Stimulated activated CD8-positive, alpha-beta memory T cell treated with anti-CD3 and anti-CD28 coated beads, Interleukin-2, amount 100 ng/mL, for 48 hours (primary cell): ENCODE data around the gene DNAH1.

Source experiments
- DNase-seq, 2 donors: peaks; one replicate each; pipeline ENCODE4 v3.0.0-alpha.2; 2020; ENCODE audit warnings: low read depth in 2 of 2

DNAH1 gene

GRCh38 chr3:52402706-52403270, 86.7 kb downstream of the DNAH1 start:
- no peak for DNase-seq

- no peak for DNase-seq
Observed at GRCh38 chr3:52403271-52403841, 87.2 kb downstream of the DNAH1 start.

- no peak for DNase-seq
Observed at GRCh38 chr3:52403955-52404354, 87.8 kb downstream of the DNAH1 start.

DNA sequence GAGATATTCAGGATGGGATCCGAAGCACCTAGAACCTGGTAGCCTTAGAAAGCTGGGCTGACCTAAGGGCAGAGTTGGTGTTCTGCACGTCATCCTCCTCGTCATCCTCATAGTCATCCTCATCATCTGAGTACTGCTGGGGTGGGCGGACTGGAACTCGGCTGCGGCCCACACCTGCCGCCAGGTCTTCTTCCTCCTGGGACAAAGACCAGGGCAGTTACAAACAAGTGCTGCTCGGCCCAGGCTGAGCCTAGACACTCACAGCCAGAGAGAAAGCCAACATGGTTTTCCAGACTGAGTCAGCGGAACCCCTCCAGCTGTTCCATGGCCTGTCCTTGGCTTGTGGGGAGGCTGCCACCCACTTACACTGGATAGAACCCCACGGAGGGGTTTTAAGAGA, 88.3 kb downstream of the DNAH1 start:
- no peak for DNase-seq

GRCh38 chr3:52405066-52405465, 88.9 kb downstream of the DNAH1 start:
- DNase-seq = no peak

- no peak for DNase-seq
Observed at GRCh38 chr3:52405601-52406110, 89.5 kb downstream of the DNAH1 start.

DNA sequence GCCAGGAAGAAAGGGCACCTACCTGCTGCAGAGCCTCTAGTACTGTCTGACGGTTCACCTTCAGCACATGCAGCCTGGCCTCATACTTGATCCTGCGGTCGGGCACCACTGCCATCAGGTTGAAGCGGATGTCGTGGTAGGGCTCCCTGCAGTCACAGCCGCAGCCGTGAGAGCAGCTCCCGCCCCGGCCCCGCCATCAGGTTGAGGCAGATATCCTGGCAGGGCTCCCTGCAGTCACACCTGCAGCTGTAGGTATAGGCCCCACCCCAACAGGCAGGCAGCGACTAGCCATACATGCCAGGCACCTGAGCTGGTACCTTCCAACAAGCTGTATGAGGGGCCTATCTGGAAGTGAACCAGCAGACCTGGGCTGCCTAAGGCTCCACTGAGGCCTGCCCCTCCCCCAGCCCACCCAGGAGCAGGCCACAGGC, 90.1 kb downstream of the DNAH1 start:
- DNase-seq = no peak

- no peak for DNase-seq
Observed at GRCh38 chr3:52406791-52407510, 90.8 kb downstream of the DNAH1 start.

GRCh38 chr3:52407779-52408178, 91.7 kb downstream of the DNAH1 start:
- no peak for DNase-seq

DNA sequence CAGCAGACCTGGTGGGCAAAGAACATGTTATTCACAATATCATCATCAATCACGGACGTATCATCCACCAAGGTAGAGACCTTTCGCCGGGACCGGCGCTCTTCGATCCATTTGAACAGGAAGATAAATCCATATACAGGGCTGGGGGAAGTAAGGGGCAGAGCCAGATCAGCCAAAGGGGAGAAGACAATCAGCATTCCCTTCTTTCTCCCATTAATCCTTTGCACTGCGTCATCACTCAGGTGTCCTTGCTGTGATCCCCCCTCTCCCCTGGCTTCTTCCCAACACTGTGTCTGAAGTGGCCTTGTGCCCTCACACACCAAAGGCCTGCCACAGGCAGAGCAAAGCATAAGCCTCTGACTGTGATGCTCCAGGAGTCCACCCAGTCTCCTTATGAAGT, 92.3 kb downstream of the DNAH1 start:
- DNase-seq = no peak

DNA sequence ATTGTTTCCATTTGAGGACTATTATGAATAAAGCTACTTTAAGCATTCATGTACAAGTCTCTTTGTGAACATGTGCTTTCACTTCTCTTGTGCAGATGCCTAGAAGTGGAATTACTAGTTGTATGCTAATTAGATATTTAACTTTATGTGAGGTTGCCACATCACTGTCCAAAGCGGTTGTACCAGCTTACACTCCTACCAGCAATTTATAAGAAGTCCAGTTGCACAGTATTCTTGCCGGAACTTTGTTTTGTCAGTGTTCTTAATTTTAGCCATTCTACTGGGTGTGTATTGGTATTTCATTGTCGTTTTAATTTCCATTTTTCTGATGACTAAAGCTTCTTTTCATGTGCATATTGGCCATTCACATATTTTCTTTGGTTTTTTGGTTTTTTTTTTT, 99.7 kb downstream of the DNAH1 start:
- no peak for DNase-seq

GRCh38 chr3:52420388-52420787, 104.3 kb downstream of the DNAH1 start:
- DNase-seq = no peak

GRCh38 chr3:52422669-52423068, 106.5 kb downstream of the DNAH1 start:
- DNase-seq = no peak

GRCh38 chr3:52423173-52423572, 107.1 kb downstream of the DNAH1 start:
- no peak for DNase-seq

DNA sequence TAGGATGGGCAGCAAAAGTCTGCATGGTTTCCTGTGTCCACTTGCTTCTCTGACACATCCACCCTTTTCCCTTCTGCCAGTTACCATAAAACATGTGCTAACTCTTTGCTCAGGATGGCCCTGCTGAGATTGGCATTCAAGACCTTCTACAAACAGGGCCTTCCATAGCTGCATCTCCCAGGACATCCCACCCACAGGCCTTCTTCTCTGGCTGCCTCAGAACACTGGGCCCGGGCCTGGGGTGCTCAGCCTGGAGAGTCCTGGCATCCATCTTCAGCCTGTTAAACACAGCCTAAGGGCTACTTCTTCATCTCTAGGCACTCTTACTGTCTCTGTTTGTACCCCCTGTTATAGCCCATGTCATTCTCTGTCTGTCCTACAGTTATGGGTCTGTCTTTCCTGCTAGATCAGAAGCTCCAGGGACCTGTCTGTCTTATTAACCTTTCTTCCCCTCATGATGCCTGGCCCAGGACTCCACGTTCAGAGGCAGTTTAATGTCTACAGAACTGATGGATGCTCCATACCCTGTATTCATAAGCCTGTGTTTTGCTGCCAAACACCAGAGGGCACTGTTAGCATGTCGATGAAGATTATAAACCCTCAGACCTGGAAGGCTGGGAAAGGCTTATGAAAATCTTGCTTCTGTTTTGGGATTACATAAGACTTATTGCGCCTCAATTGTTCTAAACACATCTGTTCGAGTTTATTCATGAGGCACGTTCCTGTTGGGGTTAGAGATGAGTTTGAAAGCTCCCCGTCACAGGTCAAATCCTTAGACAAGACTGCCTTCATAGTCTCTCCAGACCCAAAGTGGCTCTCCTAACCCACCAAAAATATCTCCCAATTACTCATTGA, 112.3 kb downstream of the DNAH1 start:
- no peak for DNase-seq

DNA sequence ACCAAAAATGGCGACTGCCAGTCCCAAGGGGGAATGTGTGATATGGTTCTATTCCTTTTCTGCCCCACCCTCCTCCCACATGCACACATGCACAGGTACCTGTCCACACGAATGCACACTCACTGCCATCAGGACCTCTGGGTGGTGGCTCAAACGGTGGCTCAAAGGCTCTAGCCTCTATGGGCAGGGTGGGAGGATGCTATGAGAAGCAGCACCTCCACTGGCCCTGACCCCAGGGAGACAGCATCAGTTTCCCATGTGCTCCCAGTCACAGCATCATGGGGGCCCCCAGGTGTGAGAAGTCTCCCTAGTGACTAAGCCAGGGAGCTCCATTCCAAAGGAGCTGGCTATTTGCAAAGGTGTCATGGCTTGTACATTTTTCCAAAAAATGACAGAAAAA, 112.9 kb downstream of the DNAH1 start:
- no peak for DNase-seq

DNA sequence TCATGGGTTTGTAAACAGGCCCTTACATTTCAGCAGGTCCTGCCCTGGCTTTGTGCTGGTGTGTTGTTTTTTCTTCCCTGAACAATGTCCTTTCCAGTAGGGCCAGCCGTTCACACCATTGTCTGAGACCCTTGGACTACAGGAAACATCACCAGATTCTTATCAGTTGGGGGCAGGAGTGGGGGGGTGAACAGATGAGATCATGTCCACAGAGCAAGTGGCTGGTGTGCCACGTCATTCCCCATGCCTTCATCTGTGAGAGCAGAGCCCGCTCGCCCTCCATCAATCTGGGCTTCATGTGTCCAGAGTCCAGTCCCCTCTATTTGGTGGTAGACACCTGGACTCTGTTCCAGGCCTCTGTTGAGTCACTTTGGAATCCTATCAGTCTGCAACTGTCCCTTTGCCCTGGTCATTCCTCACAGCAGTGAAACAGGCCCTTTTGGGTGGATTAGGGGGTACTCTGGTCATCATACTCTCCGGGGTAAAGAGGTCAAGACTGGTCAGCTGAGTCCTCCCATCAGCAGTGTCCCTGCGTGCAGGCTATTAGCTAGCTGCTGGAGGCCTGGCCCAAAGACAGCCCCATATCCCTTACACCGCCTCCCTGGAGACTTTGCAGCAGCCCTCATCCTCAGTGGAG, 113.8 kb downstream of the DNAH1 start:
- DNase-seq = no peak

GRCh38 chr3:52430416-52430810, 114.3 kb downstream of the DNAH1 start:
- DNase-seq = no peak

GRCh38 chr3:52431459-52432223, 115.5 kb downstream of the DNAH1 start:
- no peak for DNase-seq

DNA sequence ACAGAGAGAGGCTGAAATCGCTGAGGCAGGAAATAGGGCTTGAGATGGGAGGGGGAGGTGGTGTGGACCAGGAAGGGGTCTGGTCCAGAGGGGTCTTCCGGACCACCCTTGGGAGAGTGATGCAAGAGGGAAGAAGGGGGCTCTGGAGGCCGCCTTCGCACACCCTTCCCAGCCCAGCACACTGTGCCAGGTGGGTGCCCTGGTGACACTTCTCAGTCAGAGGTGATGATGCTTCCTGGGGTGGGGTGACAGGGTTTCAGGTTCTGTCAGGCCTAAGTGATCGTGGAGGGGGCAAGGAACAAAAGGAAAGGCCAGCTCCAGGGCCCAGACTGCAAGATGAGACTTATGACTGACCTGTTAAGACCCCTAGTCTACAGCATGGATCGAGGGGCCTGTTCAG, 116.1 kb downstream of the DNAH1 start:
- no peak for DNase-seq

- no peak for DNase-seq
Observed at GRCh38 chr3:52432691-52433141, 116.6 kb downstream of the DNAH1 start.
